Kidney epithelial cell (primary cell): ENCODE data around the gene CLEC19A. TPM values are rescaled to one million over a fixed set of nuclear protein-coding genes. Genes with fewer than 3 reads are reported as not detected.

Source experiments
- DNase-seq: peaks from one replicate; pipeline ENCODE4 v3.0.0-alpha.2; 2010; ENCODE audit warnings: low read depth
- H3K27me3 ChIP-seq: 2 replicates; pipeline ENCODE4 v1.6.0; 2011; ENCODE audit warnings: low read length; ENCODE audit not compliant: control insufficient read depth, insufficient read depth
- H3K36me3 ChIP-seq: 2 replicates; pipeline ENCODE4 v1.5.1; 2011; ENCODE audit warnings: low read length; ENCODE audit not compliant: control insufficient read depth, insufficient read depth
- H3K4me3 ChIP-seq: 2 replicates; pipeline ENCODE4 v1.5.1; 2011; ENCODE audit warnings: low read depth, mild to moderate bottlenecking, control low read depth, low read length
- total RNA-seq: library from RNA; depleted of rRNA; stranded (reverse); fragments of >200 nt; gene quantifications from 2 replicates; pipeline ENCODE4 v1.2.3, GENCODE V29; 2015
- TF ChIP-seq, protein P1 (sequence below): IDR thresholded peaks from 2 replicates; pipeline ENCODE4 v1.5.1; 2011; ENCODE audit warnings: mild to moderate bottlenecking, moderate library complexity, low read length, control low read depth, inconsistent platforms; ENCODE audit not compliant: insufficient read depth, poor library complexity, severe bottlenecking

CLEC19A gene
- total RNA-seq, 1 donor from 2014 or later: not detected

- no peak overlapping the region for H3K4me3 ChIP-seq
- TF ChIP-seq, protein P1, sequence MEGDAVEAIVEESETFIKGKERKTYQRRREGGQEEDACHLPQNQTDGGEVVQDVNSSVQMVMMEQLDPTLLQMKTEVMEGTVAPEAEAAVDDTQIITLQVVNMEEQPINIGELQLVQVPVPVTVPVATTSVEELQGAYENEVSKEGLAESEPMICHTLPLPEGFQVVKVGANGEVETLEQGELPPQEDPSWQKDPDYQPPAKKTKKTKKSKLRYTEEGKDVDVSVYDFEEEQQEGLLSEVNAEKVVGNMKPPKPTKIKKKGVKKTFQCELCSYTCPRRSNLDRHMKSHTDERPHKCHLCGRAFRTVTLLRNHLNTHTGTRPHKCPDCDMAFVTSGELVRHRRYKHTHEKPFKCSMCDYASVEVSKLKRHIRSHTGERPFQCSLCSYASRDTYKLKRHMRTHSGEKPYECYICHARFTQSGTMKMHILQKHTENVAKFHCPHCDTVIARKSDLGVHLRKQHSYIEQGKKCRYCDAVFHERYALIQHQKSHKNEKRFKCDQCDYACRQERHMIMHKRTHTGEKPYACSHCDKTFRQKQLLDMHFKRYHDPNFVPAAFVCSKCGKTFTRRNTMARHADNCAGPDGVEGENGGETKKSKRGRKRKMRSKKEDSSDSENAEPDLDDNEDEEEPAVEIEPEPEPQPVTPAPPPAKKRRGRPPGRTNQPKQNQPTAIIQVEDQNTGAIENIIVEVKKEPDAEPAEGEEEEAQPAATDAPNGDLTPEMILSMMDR: no peak
- no peaks in the 10 kb centered on the region for H3K27me3 ChIP-seq
- H3K36me3 ChIP-seq: no peaks in the 10 kb centered on the region
- DNase-seq: no peak
These were observed 30.9 kb upstream of the CLEC19A start for GRCh38 chr16:19254611-19255010.

- Histone ChIP-seq H3K4me3 (no peak overlapping the region), H3K36me3 (no peaks in the 10 kb centered on the region), H3K27me3 (no peaks in the 10 kb centered on the region)
- TF ChIP-seq, protein P1: no peak
- DNase-seq: no peak
These were observed 21.3 kb upstream of the CLEC19A start for GRCh38 chr16:19264123-19264673.

DNA sequence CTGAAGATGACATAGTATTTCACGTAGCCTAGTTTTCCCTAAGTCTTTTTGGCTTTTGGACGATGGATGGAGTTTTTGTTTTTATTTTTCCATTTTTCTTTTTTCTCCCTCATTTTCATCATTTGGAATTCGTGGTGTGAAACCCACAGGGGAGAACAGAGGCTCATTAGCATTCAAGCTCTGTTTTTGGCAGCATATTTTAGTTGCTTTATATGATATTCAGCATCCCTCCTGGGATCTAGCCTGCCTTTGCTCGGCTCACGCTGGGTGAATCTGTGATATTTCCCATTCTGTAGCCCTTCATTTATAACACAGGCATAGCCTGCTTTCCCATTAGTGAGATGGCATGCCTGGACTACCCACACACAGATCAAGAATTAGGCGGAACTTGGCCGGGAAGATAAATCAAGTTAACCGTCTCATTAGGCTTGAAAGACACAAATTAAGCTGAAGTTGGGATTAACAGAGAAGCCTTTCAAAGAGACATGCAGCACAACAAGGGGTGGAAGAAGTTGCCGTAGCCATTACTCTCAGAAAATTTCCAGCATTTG, 20.1 kb upstream of the CLEC19A start:
- TF ChIP-seq, protein P1: no peak
- no peaks in the 10 kb centered on the region for H3K27me3 ChIP-seq
- H3K4me3 ChIP-seq: no peak overlapping the region
- no peak for DNase-seq
- H3K36me3 ChIP-seq: no peaks in the 10 kb centered on the region

DNA sequence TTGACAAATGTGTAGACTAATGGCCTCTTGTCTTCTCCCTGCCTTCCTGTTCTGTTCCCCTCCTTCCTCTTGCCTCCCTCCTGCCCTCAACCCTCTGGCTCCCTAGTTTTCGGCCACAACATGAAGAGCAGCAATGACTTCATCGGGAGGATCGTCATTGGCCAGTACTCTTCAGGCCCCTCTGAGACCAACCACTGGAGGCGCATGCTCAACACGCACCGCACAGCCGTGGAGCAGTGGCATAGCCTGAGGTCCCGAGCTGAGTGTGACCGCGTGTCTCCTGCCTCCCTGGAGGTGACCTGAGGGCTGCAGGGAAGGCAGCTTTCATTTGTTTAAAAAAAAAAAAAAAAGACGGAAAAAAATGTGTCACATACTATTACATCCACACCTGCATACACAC, 18.8 kb upstream of the CLEC19A start:
- Histone ChIP-seq H3K4me3 (no peak overlapping the region), H3K27me3 (no peaks in the 10 kb centered on the region), H3K36me3 (no peaks in the 10 kb centered on the region)
- TF ChIP-seq, protein P1: no peak
- DNase-seq: no peak

GRCh38 chr16:19269098-19269497, 16.4 kb upstream of the CLEC19A start:
- H3K4me3 ChIP-seq: no peak overlapping the region

More at GRCh38 chr16:19269098-19269497, 16.4 kb upstream of the CLEC19A start:
- no peak for DNase-seq
- Histone ChIP-seq H3K36me3 (no peaks in the 10 kb centered on the region), H3K27me3 (no peaks in the 10 kb centered on the region)
- TF ChIP-seq, protein P1: no peak
